SK-N-SH treated with all-trans-retinoic acid at 6 μM for 48 hours (cell line): ENCODE data around the gene MTCL1.

ENCODE experiments used
- ATAC-seq: fragments of 200-7000 bp; cut with Tn5 transposase; 3 replicates; pipeline ENCODE4 v1.9.1; 2020; ENCODE audit warnings: mild to moderate bottlenecking, moderate library complexity
- BACH2 ChIP-seq: fragments of 250-450 bp; sonication (Bioruptor Pico); IDR thresholded peaks from 2 replicates; pipeline ENCODE4 v1.9.0; 2021; ENCODE audit warnings: mild to moderate bottlenecking, borderline replicate concordance
- CREB5 ChIP-seq: fragments of 250-450 bp; sonication (Bioruptor Pico); IDR thresholded peaks from 2 replicates; pipeline ENCODE4 v1.5.1; 2020; ENCODE audit warnings: low read depth, mild to moderate bottlenecking, moderate library complexity
- ESRRG ChIP-seq: fragments of 250-450 bp; sonication (Bioruptor Pico); IDR thresholded peaks from 2 replicates; pipeline ENCODE4 v1.6.1; 2021; ENCODE audit warnings: mild to moderate bottlenecking
- ISL1 ChIP-seq: fragments of 250-450 bp; sonication (Bioruptor Pico); IDR thresholded peaks from 2 replicates; pipeline ENCODE4 v2.1.2; 2022; ENCODE audit warnings: mild to moderate bottlenecking, moderate library complexity
- OSR1 ChIP-seq: fragments of 250-450 bp; sonication (Bioruptor Pico); IDR thresholded peaks from 2 replicates; pipeline ENCODE4 v1.8.0; 2022; ENCODE audit warnings: moderate library complexity, mild to moderate bottlenecking, inconsistent platforms
- PATZ1 ChIP-seq: fragments of 250-450 bp; sonication (Bioruptor Pico); IDR thresholded peaks from 2 replicates; pipeline ENCODE4 v1.8.0; 2020; ENCODE audit warnings: mild to moderate bottlenecking, moderate library complexity, borderline replicate concordance
- PPARA ChIP-seq: fragments of 250-450 bp; sonication (Bioruptor Pico); IDR thresholded peaks from 2 replicates; pipeline ENCODE4 v1.5.0; 2020; ENCODE audit warnings: mild to moderate bottlenecking, borderline replicate concordance
- RARB ChIP-seq: fragments of 250-450 bp; sonication (Bioruptor Pico); IDR thresholded peaks from 2 replicates; pipeline ENCODE4 v1.8.0; 2021; ENCODE audit warnings: mild to moderate bottlenecking, moderate library complexity
- SNAI2 ChIP-seq: fragments of 250-450 bp; sonication (Bioruptor Pico); IDR thresholded peaks from 2 replicates; pipeline ENCODE4 v1.5.0; 2020; ENCODE audit warnings: mild to moderate bottlenecking, moderate library complexity
- TCF4 ChIP-seq: fragments of 250-450 bp; sonication (Bioruptor Pico); IDR thresholded peaks from 2 replicates; pipeline ENCODE4 v1.8.0; 2021; ENCODE audit warnings: mild to moderate bottlenecking, moderate library complexity, borderline replicate concordance
- TSHZ2 ChIP-seq: fragments of 250-450 bp; sonication (Bioruptor Pico); IDR thresholded peaks from 2 replicates; pipeline ENCODE4 v1.5.0; 2020; ENCODE audit warnings: mild to moderate bottlenecking, moderate library complexity
- ZC3H10 ChIP-seq: fragments of 250-450 bp; sonication (Bioruptor Pico); IDR thresholded peaks from 2 replicates; pipeline ENCODE4 v1.5.1; 2021; ENCODE audit warnings: mild to moderate bottlenecking, moderate library complexity
- ZFP3 ChIP-seq: fragments of 250-450 bp; sonication (Bioruptor Pico); IDR thresholded peaks from 2 replicates; pipeline ENCODE4 v1.5.0; 2020; ENCODE audit warnings: mild to moderate bottlenecking, moderate library complexity
- ZFP30 ChIP-seq: fragments of 450-650 bp; formaldehyde crosslinking; IDR thresholded peaks from 2 replicates; pipeline ENCODE4 v1.5.0; 2022; ENCODE audit warnings: mild to moderate bottlenecking, moderate library complexity
- ZNF565 ChIP-seq: fragments of 450-650 bp; formaldehyde crosslinking; conservative IDR thresholded peaks from 2 replicates; pipeline ENCODE4 v1.5.0; 2020; ENCODE audit warnings: low read depth, mild to moderate bottlenecking, moderate library complexity
- ZNF8 ChIP-seq: fragments of 450-650 bp; formaldehyde crosslinking; IDR thresholded peaks from 2 replicates; pipeline ENCODE4 v1.5.0; 2020; ENCODE audit warnings: mild to moderate bottlenecking, moderate library complexity
- TF ChIP-seq, protein P1 (sequence below): fragments of 250-450 bp; sonication (Bioruptor Pico); IDR thresholded peaks from 2 replicates; pipeline ENCODE4 v1.5.1; 2021; ENCODE audit warnings: mild to moderate bottlenecking, moderate library complexity

MTCL1 gene

DNA sequence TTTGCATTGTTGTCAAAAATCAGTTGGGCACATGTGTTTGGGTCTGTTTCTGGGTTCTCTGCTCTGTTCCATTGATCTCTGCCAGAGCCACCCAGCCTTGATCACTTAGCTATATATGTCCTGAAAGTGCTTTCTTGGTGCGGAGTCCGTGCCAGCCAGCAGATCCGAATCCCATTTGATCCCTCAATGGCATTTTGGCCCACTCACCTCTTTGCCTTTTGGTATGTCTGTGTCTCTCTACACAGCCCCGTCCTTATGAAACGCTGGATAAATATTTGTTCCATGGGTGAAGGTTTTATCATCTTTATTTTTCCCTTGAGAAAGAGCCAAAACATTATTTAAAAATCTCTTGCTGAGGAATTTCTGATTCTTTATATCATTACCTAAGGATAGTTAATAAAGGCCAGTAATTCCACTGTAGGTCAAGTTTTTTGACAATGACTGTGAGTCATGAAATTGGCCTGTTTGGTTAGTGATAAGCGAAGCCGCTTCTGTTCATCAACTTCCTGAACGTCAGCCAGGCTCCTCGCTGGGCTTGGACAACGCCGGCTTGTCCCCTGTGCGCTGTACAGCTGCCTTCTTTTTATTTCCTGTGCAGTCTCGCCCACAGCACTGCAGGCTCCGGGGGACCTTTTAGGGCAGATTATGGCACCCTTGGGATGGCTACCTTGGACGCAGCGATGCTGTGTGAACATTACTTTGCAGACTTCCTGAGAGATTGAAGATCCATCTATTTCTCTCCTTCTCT lies 24.9 kb downstream of the MTCL1 start:
- peak; percentile 95 for ATAC-seq
- TF ChIP-seq CREB5 (CRISPR knock-in tag), result 0 out of 2 replicates have a peak, but pooled peaks have one; percentile 41
- peak; percentile 74 for TF ChIP-seq ISL1 (CRISPR knock-in tag)
- peak; percentile 34; the same call in 1 of the 2 replicates for TF ChIP-seq ZFP3 (CRISPR knock-in tag)
- no peak for TF ChIP-seq ZFP30 (CRISPR knock-in tag)
- TF ChIP-seq SNAI2 (CRISPR knock-in tag), result 0 out of 2 replicates have a peak, but pooled peaks have one; percentile 59

DNA sequence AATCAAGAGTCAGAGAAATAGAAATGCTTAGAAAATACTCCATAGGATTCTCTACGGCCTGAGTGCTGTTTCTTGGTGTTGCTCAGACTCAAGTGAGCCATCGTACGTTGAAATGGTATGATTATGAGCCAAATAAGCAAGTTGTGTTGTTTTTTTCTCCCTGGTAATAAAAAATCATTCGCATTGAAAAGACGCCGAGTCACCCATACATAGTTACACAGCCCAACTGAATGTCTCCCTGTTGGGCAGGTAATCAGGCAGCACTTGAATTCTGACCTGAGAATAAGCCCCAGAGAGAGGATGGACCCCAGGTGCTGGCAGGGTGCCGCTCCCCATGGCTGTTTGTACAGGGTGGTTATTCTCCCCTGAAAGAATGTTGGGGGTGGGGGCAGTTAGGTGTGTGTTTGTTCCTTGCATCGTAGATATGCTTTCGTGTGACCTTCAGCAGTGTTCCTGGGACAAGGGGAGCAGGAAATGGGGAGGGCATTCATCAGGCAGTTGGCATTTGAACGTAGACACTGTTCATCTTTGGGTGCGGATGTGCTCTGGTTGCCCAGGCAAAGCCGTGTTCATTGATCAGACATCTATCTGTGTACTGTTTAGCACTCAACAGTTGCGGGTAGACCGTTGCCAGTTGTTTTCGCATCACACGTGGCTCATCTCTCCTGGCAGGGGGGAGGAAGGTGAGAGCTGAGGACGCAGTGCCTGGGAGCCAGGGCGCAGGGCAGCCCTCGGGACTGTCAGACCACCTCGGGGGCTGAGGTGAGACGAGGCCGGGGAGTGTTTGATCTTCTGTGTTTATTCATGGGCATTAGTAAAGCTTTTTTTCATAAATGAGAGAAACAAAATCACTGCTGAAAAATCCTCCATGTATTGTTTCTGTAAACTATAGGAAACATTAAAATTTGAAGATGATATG lies 27.3 kb downstream of the MTCL1 start:
- no peak for TF ChIP-seq RARB
- TF ChIP-seq, protein P1, sequence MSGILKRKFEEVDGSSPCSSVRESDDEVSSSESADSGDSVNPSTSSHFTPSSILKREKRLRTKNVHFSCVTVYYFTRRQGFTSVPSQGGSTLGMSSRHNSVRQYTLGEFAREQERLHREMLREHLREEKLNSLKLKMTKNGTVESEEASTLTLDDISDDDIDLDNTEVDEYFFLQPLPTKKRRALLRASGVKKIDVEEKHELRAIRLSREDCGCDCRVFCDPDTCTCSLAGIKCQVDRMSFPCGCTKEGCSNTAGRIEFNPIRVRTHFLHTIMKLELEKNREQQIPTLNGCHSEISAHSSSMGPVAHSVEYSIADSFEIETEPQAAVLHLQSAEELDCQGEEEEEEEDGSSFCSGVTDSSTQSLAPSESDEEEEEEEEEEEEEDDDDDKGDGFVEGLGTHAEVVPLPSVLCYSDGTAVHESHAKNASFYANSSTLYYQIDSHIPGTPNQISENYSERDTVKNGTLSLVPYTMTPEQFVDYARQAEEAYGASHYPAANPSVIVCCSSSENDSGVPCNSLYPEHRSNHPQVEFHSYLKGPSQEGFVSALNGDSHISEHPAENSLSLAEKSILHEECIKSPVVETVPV (CRISPR knock-in tag), result no peak
- TF ChIP-seq ZFP30 (CRISPR knock-in tag), result no peak
- no peak for TF ChIP-seq TSHZ2
- no peak for ATAC-seq

- no peak for ATAC-seq
- TF ChIP-seq TCF4 (CRISPR knock-in tag) (no peak), SNAI2 (CRISPR knock-in tag) (no peak), PPARA (CRISPR knock-in tag) (no peak), ESRRG (CRISPR knock-in tag) (no peak)
These were observed 29.1 kb downstream of the MTCL1 start for GRCh38 chr18:8734496-8734895.

- ATAC-seq, result no peak
- TF ChIP-seq ZNF565 (CRISPR knock-in tag), result no peak
- TF ChIP-seq, all 23 proteins: peak for 0
These were observed 29.9 kb downstream of the MTCL1 start for GRCh38 chr18:8735274-8735673.

- no peak for TF ChIP-seq ZNF8
- no peak for TF ChIP-seq PATZ1
- TF ChIP-seq ESRRG (CRISPR knock-in tag), result no peak
- TF ChIP-seq ZC3H10 (CRISPR knock-in tag), result no peak
- no peak for TF ChIP-seq ZNF565 (CRISPR knock-in tag)
- no peak for TF ChIP-seq BACH2 (CRISPR knock-in tag)
- TF ChIP-seq OSR1 (CRISPR knock-in tag), result no peak
- no peak for TF ChIP-seq ISL1 (CRISPR knock-in tag)
- no peak for TF ChIP-seq TCF4 (CRISPR knock-in tag)
- no peak for TF ChIP-seq SNAI2 (CRISPR knock-in tag)
- TF ChIP-seq TSHZ2, result no peak
- ATAC-seq, result no peak
These were observed 35.8 kb downstream of the MTCL1 start for GRCh38 chr18:8741117-8741516.
